Endodermal cell (in vitro differentiated cells): Measurements from ENCODE around the gene PAK1IP1. TPM values are rescaled to one million over a fixed set of nuclear protein-coding genes. Genes with fewer than 3 reads are reported as not detected.

Experiments
- DNase-seq: peaks from one replicate; pipeline ENCODE4 v3.0.0-alpha.2; 2017
- H3K27ac ChIP-seq: 2 replicates; pipeline ENCODE4 v1.5.1; 2013; ENCODE audit warnings: mild to moderate bottlenecking, low read depth, low read length, moderate library complexity
- H3K27me3 ChIP-seq: 2 replicates; pipeline ENCODE4 v1.6.1; 2013; ENCODE audit warnings: mild to moderate bottlenecking, low read length, moderate library complexity; ENCODE audit not compliant: insufficient read depth, control insufficient read depth, poor library complexity, severe bottlenecking
- H3K36me3 ChIP-seq: 2 replicates; pipeline ENCODE4 v1.7.0; 2013; ENCODE audit warnings: mild to moderate bottlenecking, low read length, moderate library complexity; ENCODE audit not compliant: control insufficient read depth, insufficient read depth
- H3K4me1 ChIP-seq: one replicate; pipeline ENCODE4 v1.7.0; 2013; ENCODE audit warnings: low read length; ENCODE audit not compliant: control insufficient read depth, insufficient read depth
- H3K4me3 ChIP-seq: 2 replicates; pipeline ENCODE4 v1.5.1; 2013; ENCODE audit warnings: mild to moderate bottlenecking, low read length, moderate library complexity
- H3K9ac ChIP-seq: 2 replicates; pipeline ENCODE4 v1.6.1; 2013; ENCODE audit warnings: mild to moderate bottlenecking, low read length, moderate library complexity; ENCODE audit not compliant: poor library complexity, severe bottlenecking; ENCODE audit errors: extremely low read depth
- H3K9me3 ChIP-seq: 2 replicates; pipeline ENCODE4 v1.6.1; 2013; ENCODE audit warnings: mild to moderate bottlenecking, low read length, moderate library complexity; ENCODE audit not compliant: control insufficient read depth
- H3K27ac Mint-ChIP-seq: 2 replicates; pipeline ENCODE4 v1.8.0; 2020; ENCODE audit warnings: mixed read lengths
- H3K27me3 Mint-ChIP-seq: 2 replicates; pipeline ENCODE4 v1.8.0; 2021; ENCODE audit warnings: mild to moderate bottlenecking, mixed read lengths; ENCODE audit not compliant: insufficient read depth
- H3K36me3 Mint-ChIP-seq: 2 replicates; pipeline ENCODE4 v1.8.0; 2020; ENCODE audit warnings: low read depth, mixed read lengths
- H3K4me1 Mint-ChIP-seq: 2 replicates; pipeline ENCODE4 v1.8.0; 2020; ENCODE audit warnings: mixed read lengths
- H3K4me3 Mint-ChIP-seq: 2 replicates; pipeline ENCODE4 v1.8.0; 2020; ENCODE audit warnings: mild to moderate bottlenecking, moderate library complexity, mixed read lengths
- H3K9me3 Mint-ChIP-seq: 2 replicates; pipeline ENCODE4 v1.8.0; 2020; ENCODE audit warnings: mild to moderate bottlenecking, mixed read lengths
- WGBS, 2 experiments: methylation state at CpG; one replicate each; pipeline versions ENCODE4 v1.1.5 to v1.1.7; 2013; ENCODE audit warnings: missing lambda C conversion rate in 2 of 2, mixed read lengths in 1 of 2; ENCODE audit not compliant: insufficient coverage in 1 of 2, insufficient read length in 1 of 2; 5-methylcytosine and 5-hydroxymethylcytosine counted together
- long read RNA-seq, 4 experiments: library from polyadenylated mRNA in 2 of 4; library from RNA in 1 of 4; library from capped mRNA in 1 of 4; stranded (forward) in 3 of 4; unstranded in 1 of 4; transcript quantifications; one replicate each; pipeline ENCODE4 v2.0.0, GENCODE V29; 2020 to 2021; ENCODE audit warnings: inconsistent platforms in 1 of 4
- polyA plus RNA-seq, 2 experiments: library from polyadenylated mRNA; stranded (reverse); fragments of 50-300 nt; gene quantifications; one replicate each; pipeline ENCODE4 v1.2.3, GENCODE V29; 2013
- total RNA-seq, 2 donors: library from RNA; stranded (reverse); fragmentation: NEBNext Ultra II Directional in 1 of 2; extraction: Animal tissue kit (Norgen Biotek cat#: 25700) in 1 of 2; gene quantifications; 2 replicates in 1 of 2; 3 replicates in 1 of 2; pipeline ENCODE4 v1.2.1, GENCODE V29; 2021
- TF ChIP-seq, protein P1 (sequence below): fragments of 200-600 bp; sonication (generic); conservative IDR thresholded peaks from 2 replicates; pipeline ENCODE4 v1.5.0; 2021; ENCODE audit warnings: antibody characterized with exemption, mild to moderate bottlenecking

Gene PAK1IP1
- total RNA-seq, result 10 to 100 TPM; 15.3 to 16.8 TPM
- 18.2 TPM for polyA plus RNA-seq (2013, experiment 1 of 2)
- polyA plus RNA-seq (2013, experiment 2 of 2), result 17.8 TPM
- long read RNA-seq, experiment 1, transcript PAK1IP1-201 (10 exons, 1,800 nt), result major isoform, 5 of 11 reads
- long read RNA-seq, experiment 1, partial matches to known transcripts, result 1 of 11 reads
- long read RNA-seq, experiment 1, other reads (novel, unspliced or antisense), result 5 of 11 reads
- long read RNA-seq, experiment 2, transcript PAK1IP1-201 (10 exons, 1,800 nt), result major isoform, 28 of 39 reads
- long read RNA-seq, experiment 2, partial matches to known transcripts, result 1 of 39 reads
- long read RNA-seq, experiment 2, other reads (novel, unspliced or antisense), result 10 of 39 reads
- long read RNA-seq, experiment 3, transcript PAK1IP1-201 (10 exons, 1,800 nt), result major isoform, 41 of 56 reads
- long read RNA-seq, experiment 3, partial matches to known transcripts, result 0 of 56 reads
- long read RNA-seq, experiment 3, other reads (novel, unspliced or antisense), result 15 of 56 reads
- long read RNA-seq, experiment 4, transcript PAK1IP1-201 (10 exons, 1,800 nt), result major isoform, 59 of 83 reads
- long read RNA-seq, experiment 4, partial matches to known transcripts, result 0 of 83 reads
- long read RNA-seq, experiment 4, other reads (novel, unspliced or antisense), result 24 of 83 reads

GRCh38 chr6:10694302-10695085, at the start of gene PAK1IP1, which contains the start of gene C6orf52:
Gene PAK1IP1, plus strand, starts transcription at chr6:10694972. Its CDS starts 14 bp downstream, at chr6:10694986.
Gene C6orf52, minus strand, starts transcription at chr6:10694616. Its CDS starts 7,066 bp downstream, at chr6:10687550.
- TF ChIP-seq, protein P1, sequence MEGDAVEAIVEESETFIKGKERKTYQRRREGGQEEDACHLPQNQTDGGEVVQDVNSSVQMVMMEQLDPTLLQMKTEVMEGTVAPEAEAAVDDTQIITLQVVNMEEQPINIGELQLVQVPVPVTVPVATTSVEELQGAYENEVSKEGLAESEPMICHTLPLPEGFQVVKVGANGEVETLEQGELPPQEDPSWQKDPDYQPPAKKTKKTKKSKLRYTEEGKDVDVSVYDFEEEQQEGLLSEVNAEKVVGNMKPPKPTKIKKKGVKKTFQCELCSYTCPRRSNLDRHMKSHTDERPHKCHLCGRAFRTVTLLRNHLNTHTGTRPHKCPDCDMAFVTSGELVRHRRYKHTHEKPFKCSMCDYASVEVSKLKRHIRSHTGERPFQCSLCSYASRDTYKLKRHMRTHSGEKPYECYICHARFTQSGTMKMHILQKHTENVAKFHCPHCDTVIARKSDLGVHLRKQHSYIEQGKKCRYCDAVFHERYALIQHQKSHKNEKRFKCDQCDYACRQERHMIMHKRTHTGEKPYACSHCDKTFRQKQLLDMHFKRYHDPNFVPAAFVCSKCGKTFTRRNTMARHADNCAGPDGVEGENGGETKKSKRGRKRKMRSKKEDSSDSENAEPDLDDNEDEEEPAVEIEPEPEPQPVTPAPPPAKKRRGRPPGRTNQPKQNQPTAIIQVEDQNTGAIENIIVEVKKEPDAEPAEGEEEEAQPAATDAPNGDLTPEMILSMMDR, result no peak
- DNase-seq, result peak; percentile 96
- H3K4me3 Mint-ChIP-seq, result peak within 1 kb of the TSS; percentile 87
- peaks cover 31% of the 10 kb centered on the region for H3K36me3 ChIP-seq
- WGBS, 2 experiments, result 0% methylated on average over 14 to 53 of the region's 53 CpGs
- H3K4me1 Mint-ChIP-seq, result peaks cover 31% of the 10 kb centered on the region
- peak within 1 kb of the TSS; percentile 93 for H3K4me3 ChIP-seq
- H3K9me3 ChIP-seq, result peaks cover 9% of the 10 kb centered on the region
- H3K9me3 Mint-ChIP-seq, result peaks cover 4% of the 10 kb centered on the region
- peak within 1 kb of the TSS; percentile 99 for H3K27ac ChIP-seq
- H3K4me1 ChIP-seq, result no peaks in the 10 kb centered on the region
- H3K27me3 ChIP-seq, result no peaks in the 10 kb centered on the region
- H3K27me3 Mint-ChIP-seq, result no peaks in the 10 kb centered on the region
- peak within 1 kb of the TSS; percentile 97 for H3K9ac ChIP-seq
- peak within 1 kb of the TSS; percentile 100 for H3K27ac Mint-ChIP-seq
- peaks cover 20% of the 10 kb centered on the region for H3K36me3 Mint-ChIP-seq

DNA sequence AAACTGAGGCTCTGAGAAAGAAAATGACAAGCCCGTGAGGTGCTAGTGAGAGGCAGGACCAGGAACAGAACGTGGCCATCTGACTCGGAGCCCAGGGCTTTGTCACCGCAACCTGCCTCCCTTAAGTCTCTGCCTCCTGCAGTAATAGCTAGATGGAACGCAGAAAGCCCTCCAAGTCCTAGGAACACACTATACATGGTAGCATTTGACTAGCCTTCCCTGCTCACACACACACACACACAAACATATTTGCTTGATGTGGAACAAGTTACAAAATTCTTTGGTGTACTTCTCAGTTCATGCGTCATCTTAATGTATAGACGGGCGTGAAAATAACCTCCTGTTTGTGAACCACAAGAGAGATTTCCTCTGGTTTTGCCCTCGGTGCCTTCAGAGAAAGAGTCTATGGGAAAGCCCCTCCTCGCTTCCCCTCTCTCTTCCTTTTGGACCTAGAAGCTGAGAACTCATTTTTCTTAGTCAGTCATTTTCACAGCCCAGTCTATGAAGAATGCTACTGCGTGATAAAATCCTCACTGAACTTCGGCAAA, 39.2 kb upstream of the PAK1IP1 start:
- no peak overlapping the region for H3K27ac Mint-ChIP-seq
- no peak overlapping the region for H3K4me3 Mint-ChIP-seq
- H3K36me3 Mint-ChIP-seq, result no peaks in the 10 kb centered on the region
- WGBS, 2 experiments, result 93% methylated on average over 11 to 12 of the region's 12 CpGs
- no peak overlapping the region for H3K27ac ChIP-seq
- peaks cover 15% of the 10 kb centered on the region for H3K27me3 Mint-ChIP-seq
- H3K27me3 ChIP-seq, result no peaks in the 10 kb centered on the region
- no peak for DNase-seq
- H3K4me1 Mint-ChIP-seq, result no peaks in the 10 kb centered on the region
- H3K9me3 Mint-ChIP-seq, result no peaks in the 10 kb centered on the region
- H3K4me1 ChIP-seq, result no peaks in the 10 kb centered on the region
- H3K9ac ChIP-seq, result no peak overlapping the region
- H3K9me3 ChIP-seq, result no peaks in the 10 kb centered on the region
- H3K36me3 ChIP-seq, result no peaks in the 10 kb centered on the region
- TF ChIP-seq, protein P1, result no peak
- H3K4me3 ChIP-seq, result no peak overlapping the region
